GM12878 (cell line): ENCODE results near the gene SARM1. TPM values are rescaled to one million over a fixed set of nuclear protein-coding genes. Genes with fewer than 3 reads are reported as not detected.

Experiments
- ATAC-seq: fragments of 200-7000 bp; cut with Tn5 transposase; 3 replicates; pipeline ENCODE4 v1.9.1; 2020; ENCODE audit warnings: mild to moderate bottlenecking, moderate library complexity
- BruUV-seq: library from RNA; stranded (reverse); fragments of 400-500 nt; replicated peaks from 2 replicates; lab custom pipeline; 2021; lab: Mats Ljungman, UMichigan
- CTCF ChIA-PET: fragments of 300-600 bp; sonication (Branson Sonifier 250); formaldehyde crosslinking; extraction: SDS; loops from one replicate; lab custom pipeline; 2021; ENCODE audit warnings: inconsistent platforms; lab: Yijun Ruan, JAX
- POLR2A ChIA-PET: fragments of 350-600 bp; formaldehyde crosslinking; extraction: SDS; loops from one replicate; lab custom pipeline; 2021; ENCODE audit warnings: inconsistent platforms; lab: Charles Lee
- RAD21 ChIA-PET: fragments of 300-600 bp; sonication (Branson Sonifier 250); formaldehyde crosslinking; loops from one replicate; lab custom pipeline; 2023; ENCODE audit warnings: antibody characterized with exemption; ENCODE audit not compliant: unreplicated experiment; lab: Charles Lee
- SMC1A ChIA-PET: fragments of 300-600 bp; sonication (Branson Sonifier 250); formaldehyde crosslinking; loops from one replicate; lab custom pipeline; 2023; ENCODE audit not compliant: unreplicated experiment, uncharacterized antibody; lab: Charles Lee
- DNase-seq: peaks from one replicate; pipeline ENCODE4 v3.0.0-alpha.2; 2011; ENCODE audit warnings: low read depth, low spot score
- FAIRE-seq: peaks from 3 replicates; lab custom pipeline; 2011; peaks lifted over from hg19 to GRCh38; lab: Jason Lieb, UNC
- H2AFZ ChIP-seq: 2 replicates; pipeline ENCODE4 v1.6.0; 2011; ENCODE audit warnings: low read depth, low read length, control low read depth; ENCODE audit not compliant: control insufficient read depth
- H3K27ac ChIP-seq: 2 replicates; pipeline ENCODE4 v1.5.1; 2011; ENCODE audit warnings: control low read depth; ENCODE audit not compliant: control insufficient read depth, insufficient read depth
- H3K27me3 ChIP-seq, 2 experiments: replicated peaks in 1 of 2; 2 replicates each; pipeline versions ENCODE4 v1.6.0 to v1.6.1; 2011; ENCODE audit warnings: low read length in 1 of 2; ENCODE audit not compliant: control insufficient read depth in 2 of 2, insufficient read depth in 2 of 2
- H3K36me3 ChIP-seq, 2 experiments: 2 replicates each; pipeline ENCODE4 v1.5.1; 2011; ENCODE audit warnings: low read length in 1 of 2; ENCODE audit not compliant: control insufficient read depth in 2 of 2, insufficient read depth in 2 of 2
- H3K4me1 ChIP-seq: 2 replicates; pipeline ENCODE4 v1.6.1; 2011; ENCODE audit warnings: mild to moderate bottlenecking, low read length, moderate library complexity, mixed read lengths; ENCODE audit not compliant: control insufficient read depth, insufficient read depth
- H3K4me2 ChIP-seq: 2 replicates; pipeline ENCODE4 v1.6.0; 2011; ENCODE audit warnings: control low read depth; ENCODE audit not compliant: control insufficient read depth, insufficient read depth
- H3K4me3 ChIP-seq: fragments of 200-600 bp; sonication (generic); 2 replicates; pipeline ENCODE4 v1.5.1; 2016
- H3K79me2 ChIP-seq: 2 replicates; pipeline ENCODE4 v1.6.0; 2011; ENCODE audit warnings: low read length; ENCODE audit not compliant: control insufficient read depth, insufficient read depth
- H3K9ac ChIP-seq: 2 replicates; pipeline ENCODE4 v1.8.0; 2011; ENCODE audit warnings: low read length, control low read depth, mixed read lengths; ENCODE audit not compliant: control insufficient read depth, insufficient read depth
- H3K9me3 ChIP-seq: replicated peaks from 3 replicates; pipeline ENCODE4 v1.5.1; 2011; ENCODE audit warnings: mild to moderate bottlenecking, low read length; ENCODE audit not compliant: control insufficient read depth, insufficient read depth
- H4K20me1 ChIP-seq: 2 replicates; pipeline ENCODE4 v1.6.0; 2011; ENCODE audit not compliant: control insufficient read depth, insufficient read depth
- ATF3 ChIP-seq: IDR thresholded peaks from 2 replicates; pipeline ENCODE4 v1.6.1; 2011; ENCODE audit warnings: low read depth, mild to moderate bottlenecking, low read length, moderate library complexity, borderline replicate concordance; ENCODE audit errors: extremely low read depth
- BRCA1 ChIP-seq: IDR thresholded peaks from 2 replicates; pipeline ENCODE4 v1.6.1; 2011; ENCODE audit warnings: low read depth, low read length, improper control_type of control experiment
- CEBPB ChIP-seq, 2 experiments: fragments of 150-350 bp in 1 of 2; IDR thresholded peaks; 2 replicates each; pipeline ENCODE4 v1.6.1; 2012 to 2014; ENCODE audit warnings: low read depth in 2 of 2, low read length in 2 of 2, borderline replicate concordance in 1 of 2, inconsistent platforms in 1 of 2
- EGR1 ChIP-seq, 2 experiments: IDR thresholded peaks; 1 replicate in 1 of 2; 2 replicates in 1 of 2; pipeline ENCODE4 v1.6.1; 2011 to 2012; ENCODE audit warnings: low read depth in 2 of 2, low read length in 2 of 2, borderline replicate concordance in 1 of 2, mild to moderate bottlenecking in 1 of 2, moderate library complexity in 1 of 2
- HDAC6 ChIP-seq: fragments of 200-600 bp; sonication (generic); IDR thresholded peaks from one replicate; pipeline ENCODE4 v1.8.0; 2017; ENCODE audit warnings: antibody characterized with exemption; ENCODE audit not compliant: unreplicated experiment
- REST ChIP-seq: IDR thresholded peaks from 2 replicates; pipeline ENCODE4 v1.6.1; 2012; ENCODE audit warnings: mild to moderate bottlenecking, low read depth, low read length
- SMC3 ChIP-seq: IDR thresholded peaks from 2 replicates; pipeline ENCODE4 v1.6.1; 2011; ENCODE audit warnings: low read length, improper control_type of control experiment, borderline replicate concordance
- STAT3 ChIP-seq: IDR thresholded peaks from 2 replicates; pipeline ENCODE4 v1.6.1; 2011; ENCODE audit warnings: low read depth, low read length, improper control_type of control experiment
- TBL1XR1 ChIP-seq: IDR thresholded peaks from 2 replicates; pipeline ENCODE4 v1.6.1; 2012; ENCODE audit warnings: low read depth, low read length, improper control_type of control experiment
- ZNF207 ChIP-seq: fragments of 450-650 bp; IDR thresholded peaks from 2 replicates; pipeline ENCODE4 v1.6.1; 2014; ENCODE audit warnings: antibody characterized with exemption, mild to moderate bottlenecking, borderline replicate concordance
- WGBS: methylation state at CpG from one replicate; pipeline ENCODE4 v1.1.6; 2016; ENCODE audit warnings: low lambda C conversion rate; ENCODE audit not compliant: insufficient replicate concordance, insufficient coverage; ENCODE audit errors: missing lambda C conversion rate; 5-methylcytosine and 5-hydroxymethylcytosine counted together
- in situ Hi-C: fragments of 300-500 bp; cut with MboI; formaldehyde crosslinking; loops from 9 replicates; pipeline ENCODE4 v1.14.3; 2018; ENCODE audit warnings: mixed read lengths
- intact Hi-C: fragments of 100-400 bp; cut with micrococcal nuclease; formaldehyde crosslinking; loops from one replicate; pipeline ENCODE4 v1.14.2; 2022; ENCODE audit not compliant: unreplicated experiment
- polyA plus RNA-seq, 11 experiments: library from polyadenylated mRNA; depleted of rRNA in 4 of 11; unstranded in 6 of 11; stranded (reverse) in 5 of 11; fragments of >200 nt; fragmentation: Nextera tagmentation in 4 of 11; fragmentation: Illumina TruSeq in 1 of 11; extraction: Ambion mirVana in 4 of 11; extraction: Trizol in 1 of 11; gene quantifications; 1 replicate in 1 of 11; 2 replicates in 10 of 11; pipeline versions ENCODE4 v1.2.1 to v1.2.3, GENCODE V29; 2011 to 2016; ENCODE audit warnings: inconsistent platforms in 2 of 11, missing spikeins in 2 of 11, low read depth in 1 of 11
- total RNA-seq, 4 experiments: library from RNA; depleted of rRNA in 3 of 4; stranded (reverse); fragments of >200 nt in 3 of 4; fragmentation: Illumina TruSeq in 1 of 4; extraction: Trizol in 1 of 4; gene quantifications; 2 replicates each; pipeline versions ENCODE4 v1.2.1 to v1.2.3, GENCODE V29; 2013 to 2021

The SARM1 gene
- total and polyA plus RNA-seq, 10 of the 15 experiments (the other 5 are each of a cell fraction or from before 2014, with no cell fraction given) = 0.56 to 25.3 (median 11.9) TPM

GRCh38 chr17:28391401-28391800 lies 19.9 kb downstream of the SARM1 start:
- no peaks in the 10 kb centered on the region for H3K9me3 ChIP-seq
- H3K79me2 ChIP-seq = no peaks in the 10 kb centered on the region
- ChIA-PET SMC1A (interaction anchor here (0.5 to 1.4 kb wide), 3 partner anchors 18 to 140 kb away, joined by 3 to 4 read pairs (median 3); no protein-coding TSS in a partner anchor), CTCF (interaction anchor here (1.7 kb wide), 1 partner anchor 25 kb away, joined by 5 read pairs; no protein-coding TSS in a partner anchor), RAD21 (interaction anchor here (0.6 kb wide), 1 partner anchor 129 kb away, joined by 4 read pairs; no protein-coding TSS in a partner anchor), POLR2A (interaction anchor here (0.7 kb wide), 1 partner anchor 318 kb away, joined by 4 read pairs; no protein-coding TSS in a partner anchor)
- ATAC-seq = no peak
- no peaks in the 10 kb centered on the region for H3K4me1 ChIP-seq
- TF ChIP-seq STAT3 (no peak), BRCA1 (no peak), ATF3 (no peak), SMC3 (no peak), HDAC6 (no peak), TBL1XR1 (no peak), ZNF207 (no peak), REST (no peak), EGR1 (IDR thresholded peaks at IDR 0.05; ENCODE audit: borderline replicate concordance in 1 of 2, low read depth in 2 of 2, low read length in 2 of 2) (no peak), CEBPB (IDR thresholded peaks at IDR 0.05; ENCODE audit: borderline replicate concordance in 1 of 2, low read depth in 2 of 2, low read length in 2 of 2) (no peak)
- no peak overlapping the region for H3K9ac ChIP-seq
- FAIRE-seq = no peak
- H3K27me3 ChIP-seq = no peaks in the 10 kb centered on the region
- H3K27ac ChIP-seq = no peak overlapping the region
- H3K4me2 ChIP-seq = no peak overlapping the region
- H2AFZ ChIP-seq = no peak overlapping the region
- no peaks in the 10 kb centered on the region for H4K20me1 ChIP-seq
- intact Hi-C loops (no loop called here), in situ Hi-C loops (no loop called here)
- H3K36me3 ChIP-seq = peaks cover 0 to 15% of the 10 kb centered on the region in 2 experiments; a peak in 3 of 4 replicates
- DNase-seq = no peak
- no peak overlapping the region for H3K4me3 ChIP-seq
- BruUV-seq = no TSS peak
- WGBS = 78% methylated on average over 2 of the region's 2 CpGs
